ENCODE results near the gene WDR76.

Gene WDR76

GRCh38 chr15:43898891-43899290 lies 72.1 kb downstream of the WDR76 start:
- Histone ChIP-seq H3K4me3 (ENCODE audit: insufficient read depth, low read length, poor library complexity, severe bottlenecking) (no peak overlapping the region), H3K27ac (ENCODE audit: low read depth, low read length) (no peak overlapping the region), H3K79me2 (ENCODE audit: insufficient read depth, low read length) (no peaks in the 10 kb centered on the region), H3K9me3 (ENCODE audit: insufficient read depth, low read length) (no peaks in the 10 kb centered on the region), H4K20me1 (ENCODE audit: low read depth, low read length) (no peaks in the 10 kb centered on the region), H3K9me2 (replicated peaks; ENCODE audit: insufficient read depth, low read length) (no peaks in the 10 kb centered on the region), H3K27me3 (ENCODE audit: low read length) (no peaks in the 10 kb centered on the region), H2AFZ (ENCODE audit: low read depth, low read length, severe bottlenecking) (no peak overlapping the region), H3K4me2 (ENCODE audit: low read depth, low read length, poor library complexity, severe bottlenecking) (no peak overlapping the region), H3K36me3 (ENCODE audit: low read length) (no peaks in the 10 kb centered on the region), H3K9ac (ENCODE audit: low read length) (no peak overlapping the region), H3F3A (ENCODE audit: insufficient read depth) (no peaks in the 10 kb centered on the region)
- TF ChIP-seq CTCF (IDR thresholded peaks at IDR 0.05; ENCODE audit: insufficient read depth, low read length, poor library complexity, severe bottlenecking), result no peak

GRCh38 chr15:43899928-43900327 lies 73.1 kb downstream of the WDR76 start:
- Histone ChIP-seq H3K4me3 (ENCODE audit: insufficient read depth, low read length, poor library complexity, severe bottlenecking) (no peak overlapping the region), H3K9me3 (ENCODE audit: insufficient read depth, low read length) (no peaks in the 10 kb centered on the region), H3K9ac (ENCODE audit: low read length) (no peak overlapping the region), H3K27me3 (ENCODE audit: low read length) (no peaks in the 10 kb centered on the region), H3F3A (ENCODE audit: insufficient read depth) (no peaks in the 10 kb centered on the region), H4K20me1 (ENCODE audit: low read depth, low read length) (no peaks in the 10 kb centered on the region), H3K4me2 (ENCODE audit: low read depth, low read length, poor library complexity, severe bottlenecking) (no peak overlapping the region), H3K27ac (ENCODE audit: low read depth, low read length) (no peak overlapping the region), H2AFZ (ENCODE audit: low read depth, low read length, severe bottlenecking) (no peak overlapping the region), H3K79me2 (ENCODE audit: insufficient read depth, low read length) (no peaks in the 10 kb centered on the region), H3K9me2 (replicated peaks; ENCODE audit: insufficient read depth, low read length) (no peaks in the 10 kb centered on the region), H3K36me3 (ENCODE audit: low read length) (no peaks in the 10 kb centered on the region)
- no peak for TF ChIP-seq CTCF (IDR thresholded peaks at IDR 0.05; ENCODE audit: insufficient read depth, low read length, poor library complexity, severe bottlenecking)
- TF ChIP-seq EZH2phosphoT487 (conservative IDR thresholded peaks at IDR 0.05; ENCODE audit: low read length), result no peak

GRCh38 chr15:43900996-43901395 lies 74.2 kb downstream of the WDR76 start:
- H3K27me3 ChIP-seq (ENCODE audit: low read length), result no peaks in the 10 kb centered on the region

More at GRCh38 chr15:43900996-43901395, 74.2 kb downstream of the WDR76 start:
- no peaks in the 10 kb centered on the region for H3K9me3 ChIP-seq (ENCODE audit: insufficient read depth, low read length)
- H3K4me3 ChIP-seq (ENCODE audit: insufficient read depth, low read length, poor library complexity, severe bottlenecking), result no peak overlapping the region
- H3K36me3 ChIP-seq (ENCODE audit: low read length), result no peaks in the 10 kb centered on the region
- no peaks in the 10 kb centered on the region for H3F3A ChIP-seq (ENCODE audit: insufficient read depth)
- no peak overlapping the region for H3K9ac ChIP-seq (ENCODE audit: low read length)
- H3K9me2 ChIP-seq (replicated peaks; ENCODE audit: insufficient read depth, low read length), result no peaks in the 10 kb centered on the region
- H3K79me2 ChIP-seq (ENCODE audit: insufficient read depth, low read length), result no peaks in the 10 kb centered on the region
- no peak overlapping the region for H3K4me2 ChIP-seq (ENCODE audit: low read depth, low read length, poor library complexity, severe bottlenecking)
- H2AFZ ChIP-seq (ENCODE audit: low read depth, low read length, severe bottlenecking), result no peak overlapping the region
- TF ChIP-seq CTCF (IDR thresholded peaks at IDR 0.05; ENCODE audit: insufficient read depth, low read length, poor library complexity, severe bottlenecking), result no peak
- no peak for TF ChIP-seq EZH2phosphoT487 (conservative IDR thresholded peaks at IDR 0.05; ENCODE audit: low read length)
- no peak overlapping the region for H3K27ac ChIP-seq (ENCODE audit: low read depth, low read length)
- H4K20me1 ChIP-seq (ENCODE audit: low read depth, low read length), result no peaks in the 10 kb centered on the region
